Breast epithelium (tissue), 3 donors: ENCODE results near the gene HPN.

Experiments used
- POLR2AphosphoS5 ChIP-seq, 3 donors: sonication (generic); formaldehyde crosslinking; IDR thresholded peaks; one replicate each; pipeline ENCODE4 v1.6.1; 2017; ENCODE audit warnings: antibody characterized with exemption in 3 of 3
- TF ChIP-seq, protein P1 (sequence below), 3 donors: fragments of 450-650 bp; IDR thresholded peaks; one replicate each; pipeline ENCODE4 v1.5.1; 2016 to 2017; ENCODE audit warnings: antibody characterized with exemption in 3 of 3, mild to moderate bottlenecking in 3 of 3, moderate library complexity in 3 of 3

DNA sequence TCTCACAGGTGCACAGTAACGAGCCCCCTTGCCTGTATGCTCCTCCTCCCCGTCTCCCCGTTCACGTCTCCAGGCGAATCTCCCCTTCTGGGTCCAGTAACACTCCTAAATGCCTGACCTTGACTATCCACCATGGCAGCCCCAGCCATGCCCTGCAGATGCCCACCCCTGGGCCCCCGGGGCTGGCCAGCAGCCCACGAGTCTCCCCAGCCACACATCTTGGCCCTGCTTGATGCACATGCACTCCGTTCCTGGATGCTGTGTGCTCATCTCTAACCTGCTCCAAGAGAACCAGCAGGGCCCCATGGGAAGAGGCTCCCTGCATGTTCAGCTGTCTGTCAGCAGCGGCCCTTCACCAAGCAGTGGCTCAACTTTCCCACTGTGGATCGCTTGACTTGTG lies 32.0 kb downstream of the HPN start:
- TF ChIP-seq, protein P1, sequence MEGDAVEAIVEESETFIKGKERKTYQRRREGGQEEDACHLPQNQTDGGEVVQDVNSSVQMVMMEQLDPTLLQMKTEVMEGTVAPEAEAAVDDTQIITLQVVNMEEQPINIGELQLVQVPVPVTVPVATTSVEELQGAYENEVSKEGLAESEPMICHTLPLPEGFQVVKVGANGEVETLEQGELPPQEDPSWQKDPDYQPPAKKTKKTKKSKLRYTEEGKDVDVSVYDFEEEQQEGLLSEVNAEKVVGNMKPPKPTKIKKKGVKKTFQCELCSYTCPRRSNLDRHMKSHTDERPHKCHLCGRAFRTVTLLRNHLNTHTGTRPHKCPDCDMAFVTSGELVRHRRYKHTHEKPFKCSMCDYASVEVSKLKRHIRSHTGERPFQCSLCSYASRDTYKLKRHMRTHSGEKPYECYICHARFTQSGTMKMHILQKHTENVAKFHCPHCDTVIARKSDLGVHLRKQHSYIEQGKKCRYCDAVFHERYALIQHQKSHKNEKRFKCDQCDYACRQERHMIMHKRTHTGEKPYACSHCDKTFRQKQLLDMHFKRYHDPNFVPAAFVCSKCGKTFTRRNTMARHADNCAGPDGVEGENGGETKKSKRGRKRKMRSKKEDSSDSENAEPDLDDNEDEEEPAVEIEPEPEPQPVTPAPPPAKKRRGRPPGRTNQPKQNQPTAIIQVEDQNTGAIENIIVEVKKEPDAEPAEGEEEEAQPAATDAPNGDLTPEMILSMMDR (IDR thresholded peaks at IDR 0.05): no peak
- TF ChIP-seq POLR2AphosphoS5 (IDR thresholded peaks at IDR 0.05): no peak
